Left forelimb (tissue), 1 donor: ENCODE results near the gene TNKS2.
"Not testable (repeated sequence)": the region's sequence is repeated elsewhere in the genome, so short reads cannot be mapped to it uniquely, and the experiment has no call there.

Source experiments
- DNase-seq: peaks from one replicate; pipeline ENCODE4 v3.0.0-alpha.2; 2018; ENCODE audit warnings: low spot score

TNKS2 gene

DNA sequence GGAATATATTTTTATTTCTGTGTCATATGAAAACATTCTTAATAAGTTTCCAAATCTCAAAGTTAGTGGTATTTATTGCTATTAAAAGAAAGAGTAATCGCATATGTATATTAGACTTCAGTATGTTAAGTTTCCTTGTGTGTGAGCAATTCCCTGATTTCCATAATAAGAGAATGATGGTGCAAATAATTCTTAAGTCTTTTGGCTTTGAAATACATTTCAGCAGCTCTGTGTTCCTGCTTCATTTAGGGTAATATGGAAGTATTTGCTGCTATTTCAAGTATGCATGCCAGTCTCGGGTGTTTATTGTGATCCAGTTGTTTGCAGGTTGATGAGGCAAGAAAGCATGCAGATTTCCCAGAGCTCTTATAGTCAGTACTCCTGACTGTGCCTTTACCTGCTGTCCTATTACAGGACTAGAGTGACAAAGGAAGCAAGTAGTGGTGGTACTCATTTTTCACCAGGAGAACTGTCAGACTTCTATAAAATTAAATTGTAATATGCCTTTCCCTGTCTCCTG is 67.4 kb downstream of the TNKS2 start:
- DNase-seq: no peak

DNA sequence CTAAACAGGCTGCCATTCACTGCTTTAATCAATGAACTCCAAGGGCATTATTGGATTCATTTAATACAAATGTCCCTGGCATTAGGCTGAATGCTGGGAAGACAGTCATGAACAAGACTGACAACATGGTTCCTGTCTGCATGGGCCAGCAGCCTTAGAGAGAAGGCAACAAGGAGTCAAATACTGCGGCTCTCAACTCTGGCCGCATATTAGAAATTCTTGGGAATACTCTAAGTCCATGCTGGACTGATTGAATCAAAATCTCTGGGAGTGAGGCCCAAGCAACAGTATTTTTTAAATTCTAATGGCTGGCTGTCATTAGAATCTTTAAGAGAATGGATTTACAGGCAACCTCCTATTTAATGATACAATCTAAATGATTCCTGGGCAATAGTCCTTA is 76.9 kb downstream of the TNKS2 start:
- no peak for DNase-seq

GRCh38 chr10:91875779-91876178 is 77.6 kb downstream of the TNKS2 start:
- DNase-seq: no peak

- no peak for DNase-seq
These were observed 81.4 kb downstream of the TNKS2 start for GRCh38 chr10:91879515-91880170.

DNA sequence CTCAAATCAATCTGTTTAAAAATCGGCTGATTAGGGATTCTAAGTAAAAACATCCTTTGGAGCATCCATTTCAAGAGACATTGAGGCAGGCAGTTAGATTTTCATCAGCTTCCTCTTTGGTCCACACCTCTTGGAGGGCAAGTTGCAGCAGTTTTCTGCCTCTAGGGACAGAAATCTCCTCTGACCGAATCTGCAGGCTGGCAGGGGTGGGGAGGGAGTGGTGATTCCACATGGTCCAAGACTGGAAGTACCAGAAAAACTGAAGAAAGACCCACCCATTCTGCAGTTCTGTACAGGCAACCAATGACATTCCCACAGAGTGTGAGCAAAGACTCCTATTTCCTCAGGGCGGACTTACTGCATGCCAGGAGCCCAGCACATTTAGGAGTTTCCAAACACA is 82.1 kb downstream of the TNKS2 start:
- no peak for DNase-seq

DNA sequence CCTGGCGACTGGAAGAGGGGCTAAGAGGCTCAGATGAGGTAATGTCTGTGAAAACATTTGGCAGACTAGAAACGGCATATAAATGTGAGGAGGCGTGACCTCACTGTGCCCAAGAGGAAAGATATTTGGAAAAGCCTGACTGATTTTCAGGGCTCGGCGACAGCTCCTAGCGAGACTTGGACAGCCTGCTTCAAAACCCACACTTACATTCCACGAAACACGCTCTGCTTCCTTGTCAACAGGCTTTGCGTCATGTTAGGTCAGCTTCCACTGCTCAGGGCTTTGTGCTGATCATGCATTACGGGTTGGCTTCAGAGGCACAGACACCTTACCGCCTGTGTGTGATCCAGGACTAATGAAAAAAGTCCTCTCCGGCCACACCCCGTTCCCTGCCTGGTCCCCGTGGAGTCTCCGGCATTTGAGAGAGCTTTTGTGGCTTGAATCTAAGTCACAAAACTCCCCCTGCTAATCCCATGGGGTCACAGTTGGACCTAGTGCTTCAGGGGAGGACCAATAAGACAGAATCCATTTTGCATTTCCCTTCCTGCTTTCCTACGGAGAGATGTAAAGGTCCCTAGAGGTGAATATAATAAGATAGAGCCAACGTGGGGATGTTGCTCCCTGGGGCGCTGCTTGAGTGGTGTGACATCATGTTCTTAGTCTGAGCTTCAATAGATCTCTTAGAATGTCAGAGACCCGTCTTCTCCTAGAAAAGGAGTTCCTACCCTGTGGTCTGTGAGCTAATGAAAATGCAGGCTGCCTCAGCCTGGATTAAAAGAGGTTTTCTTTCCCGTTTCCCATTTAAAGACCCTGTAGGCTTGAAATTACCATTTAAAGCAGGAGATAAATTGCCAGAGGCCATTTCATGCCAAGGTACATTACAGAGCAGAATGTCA is 85.6 kb downstream of the TNKS2 start:
- no peak for DNase-seq

DNA sequence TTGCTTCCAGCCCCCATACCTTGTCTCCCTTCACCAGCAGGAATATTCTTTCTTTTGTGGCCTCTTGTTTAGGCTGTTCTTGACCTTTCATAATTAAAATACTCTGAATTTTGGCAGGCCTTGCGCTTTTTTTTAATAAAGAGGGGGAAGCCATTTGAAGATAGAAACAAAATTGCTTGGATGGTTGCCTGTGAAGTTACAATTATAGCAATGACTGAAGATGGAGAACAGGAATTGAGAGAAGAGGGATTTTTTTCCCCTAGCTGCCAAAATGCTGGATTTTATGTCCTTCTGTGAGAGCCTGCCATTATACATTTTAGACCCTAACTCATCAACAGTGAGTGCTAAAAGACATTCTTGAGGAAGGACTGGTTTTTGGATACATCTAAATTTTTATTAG is 86.3 kb downstream of the TNKS2 start:
- no peak for DNase-seq

DNA sequence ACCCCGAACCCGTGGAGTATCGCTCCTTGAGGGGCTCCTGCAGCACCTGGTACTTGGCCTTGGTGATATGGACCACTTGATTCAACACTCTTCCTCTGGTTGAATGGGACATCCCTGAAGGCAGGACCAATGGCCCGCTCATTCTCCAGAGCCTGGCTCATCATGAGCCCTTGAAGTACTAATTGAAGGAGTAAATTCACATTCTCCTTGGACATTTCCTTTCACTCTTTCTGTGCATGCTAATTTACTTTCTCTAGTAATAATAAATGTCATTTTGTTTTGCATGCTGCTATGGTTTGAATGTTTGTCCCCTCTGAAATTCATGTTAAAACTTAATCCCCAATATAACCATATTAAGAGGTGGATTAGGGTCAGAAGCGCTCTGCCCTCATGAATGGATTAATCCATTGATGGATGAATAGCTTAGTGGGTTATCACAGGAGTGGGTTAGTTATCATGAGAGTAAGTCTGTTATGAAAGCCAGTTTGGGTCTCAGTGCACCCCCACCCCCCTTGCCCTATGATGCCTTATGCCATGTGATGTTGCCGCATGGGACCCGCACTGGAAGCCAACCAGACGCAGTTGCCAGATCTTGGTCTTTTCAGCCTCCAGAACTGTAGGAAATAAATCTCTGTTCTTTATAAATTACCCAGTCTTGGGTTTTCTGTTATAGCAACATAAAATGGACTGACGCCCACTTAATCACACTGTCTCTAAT is 87.3 kb downstream of the TNKS2 start:
- no peak for DNase-seq

- no peak for DNase-seq
These were observed 88.7 kb downstream of the TNKS2 start for GRCh38 chr10:91886954-91887271.

GRCh38 chr10:91887272-91888076 is 89.2 kb downstream of the TNKS2 start:
- DNase-seq: no peak

- DNase-seq: no peak
These were observed 93.1 kb downstream of the TNKS2 start for GRCh38 chr10:91891125-91892001.

GRCh38 chr10:91893051-91893450 is 94.8 kb downstream of the TNKS2 start:
- no peak for DNase-seq

- DNase-seq: not testable (repeated sequence)
These were observed 96.0 kb downstream of the TNKS2 start for GRCh38 chr10:91894261-91894685.

DNA sequence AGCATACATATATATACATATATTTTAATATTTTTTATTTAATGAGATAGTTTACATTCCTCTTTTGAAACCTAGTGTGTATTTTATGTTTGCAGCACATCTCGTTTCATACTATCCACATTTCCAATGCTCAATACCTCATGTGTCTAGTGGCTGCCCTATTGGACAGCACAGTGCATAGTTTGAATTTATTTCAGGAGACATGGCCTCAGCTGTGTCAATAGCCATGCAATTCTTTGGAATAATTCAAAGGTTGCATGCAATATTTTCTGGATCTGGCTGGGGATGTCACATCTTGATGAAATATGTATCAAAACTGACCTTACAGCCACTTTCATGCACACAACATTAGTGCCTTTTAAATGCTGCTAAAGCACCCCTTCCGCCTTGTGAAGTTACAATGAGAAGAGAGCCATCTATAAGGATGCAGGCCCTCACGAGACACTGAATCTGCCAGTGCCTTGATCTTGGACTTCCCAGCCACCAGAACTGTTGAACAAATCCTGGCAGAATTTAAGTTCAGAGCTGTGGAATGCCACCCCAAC is 98.1 kb downstream of the TNKS2 start:
- DNase-seq: no peak

GRCh38 chr10:91897421-91897820 is 99.2 kb downstream of the TNKS2 start:
- no peak for DNase-seq

DNA sequence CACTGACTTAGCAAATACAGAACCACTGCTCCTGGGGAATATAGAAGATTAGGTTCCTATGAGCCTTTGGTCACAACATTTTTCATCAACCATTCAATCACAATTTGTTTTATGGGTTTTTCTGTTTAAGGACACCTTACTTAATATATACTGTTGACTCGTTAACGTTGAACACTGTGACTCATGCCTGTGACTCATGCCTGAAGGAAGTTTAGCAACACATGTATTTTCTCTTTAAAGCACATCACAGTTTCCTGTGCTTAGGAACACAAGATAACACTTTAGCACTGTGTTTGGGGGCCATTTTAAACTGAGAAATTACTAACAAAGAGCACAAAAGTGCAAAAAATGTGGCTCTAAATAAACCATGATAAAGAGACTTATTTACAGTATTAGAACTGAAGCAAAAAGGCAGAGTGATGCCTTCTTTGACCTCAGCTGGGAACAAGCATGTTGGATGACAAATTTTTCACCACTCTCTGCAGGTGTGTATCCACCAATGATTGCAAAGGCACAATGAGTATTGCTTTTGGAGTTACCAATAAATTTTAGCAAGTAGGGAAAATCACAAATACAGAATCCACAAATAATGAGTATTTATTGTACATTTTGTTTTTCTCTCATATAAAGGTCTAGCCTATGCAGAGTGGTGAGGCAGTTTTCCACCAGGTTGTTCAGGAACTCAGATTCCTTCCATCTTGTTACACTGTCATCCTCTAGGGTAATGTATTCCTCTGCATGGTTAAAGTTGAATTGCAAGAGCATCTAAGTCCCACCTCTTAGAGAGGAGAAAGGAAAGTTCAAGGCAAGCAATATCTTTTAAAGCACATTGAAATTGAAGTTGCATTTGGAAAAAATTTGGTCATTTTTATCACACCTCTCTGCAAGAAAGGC is 103.8 kb downstream of the TNKS2 start:
- DNase-seq: no peak

GRCh38 chr10:91907033-91907594 is 108.9 kb downstream of the TNKS2 start:
- DNase-seq: no peak

DNA sequence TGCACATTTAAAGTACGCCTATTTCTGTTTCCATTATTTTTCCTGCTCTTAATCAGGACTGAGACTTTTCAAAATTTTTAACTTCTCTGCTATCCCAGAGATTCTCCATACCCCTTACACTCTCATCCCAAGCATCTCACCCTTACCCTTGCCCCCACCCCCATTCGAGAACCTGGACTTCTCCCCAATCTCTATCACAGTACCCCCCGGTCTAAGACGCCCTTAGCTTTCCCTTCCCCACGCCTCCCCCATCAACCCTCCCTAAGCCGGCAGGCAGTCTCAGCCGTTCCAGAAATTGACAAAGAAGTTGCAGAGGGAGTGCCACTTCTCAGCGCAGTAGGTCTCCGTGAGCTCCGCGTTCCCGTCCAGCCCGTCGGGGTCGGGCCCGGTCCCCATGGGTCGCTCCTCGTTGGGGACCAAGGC is 109.7 kb downstream of the TNKS2 start:
- DNase-seq: no peak
